HL-60 (cell line): ENCODE measurements around the gene PALM3.

Source experiments
- DNase-seq, 2 experiments: peaks; one replicate each; pipeline ENCODE4 v3.0.0-alpha.2; 2010 to 2020; ENCODE audit warnings: low read depth in 1 of 2, low spot score in 1 of 2
- H3K27ac ChIP-seq: fragments of 250-450 bp; sonication (Bioruptor Pico); replicated peaks from 2 replicates; pipeline ENCODE4 v1.5.1; 2020; ENCODE audit warnings: mild to moderate bottlenecking, moderate library complexity
- H3K27me3 ChIP-seq: fragments of 250-450 bp; sonication (Bioruptor Pico); 2 replicates; pipeline ENCODE4 v1.5.1; 2021; ENCODE audit warnings: mild to moderate bottlenecking, moderate library complexity; ENCODE audit not compliant: insufficient read depth, poor library complexity, severe bottlenecking
- H3K4me3 ChIP-seq: replicated peaks from 2 replicates; pipeline ENCODE4 v1.5.1; 2011; ENCODE audit warnings: mild to moderate bottlenecking, control low read depth, low read length; ENCODE audit not compliant: insufficient read depth
- CTCF ChIP-seq: IDR thresholded peaks from one replicate; pipeline ENCODE4 v1.5.1; 2011; ENCODE audit warnings: low read length, control low read depth, inconsistent platforms; ENCODE audit not compliant: insufficient read depth
- GABPA ChIP-seq: IDR thresholded peaks from 2 replicates; pipeline ENCODE4 v1.6.1; 2012; ENCODE audit warnings: low read depth
- POLR2AphosphoS5 ChIP-seq: IDR thresholded peaks from 2 replicates; pipeline ENCODE4 v1.6.1; 2012; ENCODE audit warnings: low read depth
- REST ChIP-seq: IDR thresholded peaks from 2 replicates; pipeline ENCODE4 v1.6.1; 2012; ENCODE audit warnings: low read depth; ENCODE audit not compliant: insufficient replicate concordance
- SPI1 ChIP-seq: IDR thresholded peaks from 2 replicates; pipeline ENCODE4 v1.6.1; 2012; ENCODE audit warnings: low read depth, mild to moderate bottlenecking, borderline replicate concordance

PALM3 gene

GRCh38 chr19:14063105-14063504 lies 1.2 kb upstream of the PALM3 start:
- no peak overlapping the region for H3K4me3 ChIP-seq
- TF ChIP-seq REST (no peak), GABPA (no peak), SPI1 (no peak), POLR2AphosphoS5 (no peak), CTCF (no peak)
- H3K27ac ChIP-seq: no peak overlapping the region
- H3K27me3 ChIP-seq: peaks cover 13% of the 10 kb centered on the region
- DNase-seq: no peak

GRCh38 chr19:14062558-14062855 lies 631 bp upstream of the PALM3 start:
- no peak overlapping the region for H3K27ac ChIP-seq
- DNase-seq: no peak
- no peak overlapping the region for H3K4me3 ChIP-seq
- H3K27me3 ChIP-seq: peaks cover 18% of the 10 kb centered on the region
- TF ChIP-seq REST (no peak), SPI1 (no peak), POLR2AphosphoS5 (no peak), CTCF (no peak), GABPA (no peak)

- Histone ChIP-seq H3K27ac (no peak overlapping the region), H3K27me3 (peaks cover 22% of the 10 kb centered on the region), H3K4me3 (no peak overlapping the region)
- TF ChIP-seq CTCF: no peak
- TF ChIP-seq SPI1: no peak
- no peak for TF ChIP-seq POLR2AphosphoS5
- TF ChIP-seq GABPA: no peak
- no peak for TF ChIP-seq REST
- no peak for DNase-seq
Measured at GRCh38 chr19:14061081-14061749, 661 bp downstream of the PALM3 start.
